Measurements from ENCODE around the gene KIF5A. TPM values are rescaled to one million over a fixed set of nuclear protein-coding genes. Genes with fewer than 3 reads are reported as not detected.

The KIF5A gene
- total and polyA plus RNA-seq, 2 of the 4 experiments (the other 2 are of a cell fraction) = 0.15 to 0.18 TPM

- CTCF ChIA-PET = interaction anchor here (0.9 kb wide), 1 partner anchor 24 kb away, joined by 3 read pairs; no protein-coding TSS in a partner anchor
- dilution Hi-C loops (cut with HindIII; ENCODE audit: low sequenced_read_pairs, unreplicated experiment) = loop anchor here (25.0 kb wide), 1 partner anchor 103 kb away; no protein-coding TSS in a partner anchor
Observed at GRCh38 chr12:57558864-57559263, 9.0 kb downstream of the KIF5A start.

More at GRCh38 chr12:57558864-57559263, 9.0 kb downstream of the KIF5A start:
- intact Hi-C loops (cut with micrococcal nuclease) (no loop called here), in situ Hi-C loops (cut with MboI; ENCODE audit: low sequenced_read_pairs) (no loop called here)
- Histone ChIP-seq H3K23ac (ENCODE audit: low read depth, low read length) (no peak overlapping the region), H3K27me3 (ENCODE audit: control insufficient read depth, insufficient read depth, low read length) (peaks cover 9% of the 10 kb centered on the region), H2AK5ac (ENCODE audit: low read depth, low read length) (no peak overlapping the region), H3K9ac (ENCODE audit: low read depth, low read length) (no peak overlapping the region), H3K4me3 (ENCODE audit: insufficient read depth, low read depth, low read length) (no peak overlapping the region), H3K56ac (ENCODE audit: extremely low read depth, insufficient read depth, low read length) (no peak overlapping the region), H3K9me3 (ENCODE audit: control insufficient read depth, insufficient read depth, low read length) (no peaks in the 10 kb centered on the region), H3K4me1 (ENCODE audit: control insufficient read depth, insufficient read depth, low read length) (no peaks in the 10 kb centered on the region), H2AK9ac (replicated peaks; ENCODE audit: low read depth, low read length, poor library complexity) (no peak overlapping the region), H4K5ac (ENCODE audit: low read depth, low read length) (no peak overlapping the region), H2BK15ac (ENCODE audit: low read depth, low read length) (no peak overlapping the region), H3K36me3 (ENCODE audit: control insufficient read depth, insufficient read depth, low read length) (no peaks in the 10 kb centered on the region), H3K18ac (ENCODE audit: low read depth, low read length) (no peak overlapping the region), H3K9me1 (ENCODE audit: insufficient read depth, low read length) (no peaks in the 10 kb centered on the region), H4K20me1 (ENCODE audit: insufficient read depth, low read length) (no peaks in the 10 kb centered on the region), H4K8ac (ENCODE audit: low read depth in 2 of 2, low read length in 2 of 2) (no peak overlapping the region), H2BK5ac (ENCODE audit: low read depth, low read length, poor library complexity, severe bottlenecking) (no peak overlapping the region), H2AFZ (replicated peaks; ENCODE audit: low read length, poor library complexity) (no peak overlapping the region), H2BK120ac (ENCODE audit: low read depth, low read length) (no peak overlapping the region), H3K14ac (replicated peaks; ENCODE audit: low read depth, low read length) (no peak overlapping the region), H3K4ac (ENCODE audit: low read depth, low read length) (no peak overlapping the region), H3K4me2 (ENCODE audit: low read depth, low read length) (no peak overlapping the region), H4K91ac (ENCODE audit: insufficient read depth, low read depth, low read length) (no peak overlapping the region), H2BK20ac (ENCODE audit: low read depth, low read length) (no peak overlapping the region), H3K79me1 (ENCODE audit: low read depth in 1 of 2, low read length in 2 of 2) (no peaks in the 10 kb centered on the region), H3K27ac (ENCODE audit: insufficient read depth, low read length) (no peak overlapping the region)
- POLR2A ChIA-PET (ENCODE audit: unreplicated experiment) = no interaction called here
- DNase-seq (no peak), ATAC-seq (ENCODE audit: low read depth) (no peak)
- no TSS peak for BruUV-seq (replicated peaks)
- WGBS, 2 experiments (ENCODE audit: extremely low coverage in 2 of 2, insufficient read length in 1 of 2) = 20% methylated on average over 1 of the region's 4 CpGs; no CpG with 5 or more reads in 1 of the 2 experiments
- TF ChIP-seq FOS (IDR thresholded peaks at IDR 0.05; ENCODE audit: low read depth, low read length) = no peak
- TF ChIP-seq USF2 (IDR thresholded peaks at IDR 0.05; ENCODE audit: low read depth, low read length) = no peak
- no peak for TF ChIP-seq RCOR1 (IDR thresholded peaks at IDR 0.05; ENCODE audit: insufficient replicate concordance, low read length)
- TF ChIP-seq RAD21 (IDR thresholded peaks at IDR 0.05; ENCODE audit: low read length) = no peak
- TF ChIP-seq BHLHE40 (IDR thresholded peaks at IDR 0.05; ENCODE audit: low read depth, low read length) = no peak
- TF ChIP-seq, protein P1, sequence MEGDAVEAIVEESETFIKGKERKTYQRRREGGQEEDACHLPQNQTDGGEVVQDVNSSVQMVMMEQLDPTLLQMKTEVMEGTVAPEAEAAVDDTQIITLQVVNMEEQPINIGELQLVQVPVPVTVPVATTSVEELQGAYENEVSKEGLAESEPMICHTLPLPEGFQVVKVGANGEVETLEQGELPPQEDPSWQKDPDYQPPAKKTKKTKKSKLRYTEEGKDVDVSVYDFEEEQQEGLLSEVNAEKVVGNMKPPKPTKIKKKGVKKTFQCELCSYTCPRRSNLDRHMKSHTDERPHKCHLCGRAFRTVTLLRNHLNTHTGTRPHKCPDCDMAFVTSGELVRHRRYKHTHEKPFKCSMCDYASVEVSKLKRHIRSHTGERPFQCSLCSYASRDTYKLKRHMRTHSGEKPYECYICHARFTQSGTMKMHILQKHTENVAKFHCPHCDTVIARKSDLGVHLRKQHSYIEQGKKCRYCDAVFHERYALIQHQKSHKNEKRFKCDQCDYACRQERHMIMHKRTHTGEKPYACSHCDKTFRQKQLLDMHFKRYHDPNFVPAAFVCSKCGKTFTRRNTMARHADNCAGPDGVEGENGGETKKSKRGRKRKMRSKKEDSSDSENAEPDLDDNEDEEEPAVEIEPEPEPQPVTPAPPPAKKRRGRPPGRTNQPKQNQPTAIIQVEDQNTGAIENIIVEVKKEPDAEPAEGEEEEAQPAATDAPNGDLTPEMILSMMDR (conservative IDR thresholded peaks at IDR 0.05; ENCODE audit: low read depth, low read length) = no peak
- no peak for TF ChIP-seq MXI1 (IDR thresholded peaks at IDR 0.05; ENCODE audit: borderline replicate concordance, low read depth, low read length)
- TF ChIP-seq MAFK (IDR thresholded peaks at IDR 0.05; ENCODE audit: low read depth, low read length) = no peak
- no peak for TF ChIP-seq MAZ (IDR thresholded peaks at IDR 0.05; ENCODE audit: borderline replicate concordance, low read depth, low read length)
- no peak for TF ChIP-seq CHD1 (IDR thresholded peaks at IDR 0.05; ENCODE audit: low read depth, low read length)
- no peak for TF ChIP-seq ELK1 (IDR thresholded peaks at IDR 0.05; ENCODE audit: borderline replicate concordance, low read depth, low read length)
- TF ChIP-seq SMC3 (IDR thresholded peaks at IDR 0.05; ENCODE audit: low read depth, low read length) = no peak
- no peak for TF ChIP-seq POLR2A (IDR thresholded peaks at IDR 0.05; ENCODE audit: low read depth, low read length)
- no peak for TF ChIP-seq NFE2L2 (IDR thresholded peaks at IDR 0.05; ENCODE audit: low read depth, low read length)
- TF ChIP-seq RFX5 (IDR thresholded peaks at IDR 0.05; ENCODE audit: low read depth, low read length) = no peak
- TF ChIP-seq CEBPB (IDR thresholded peaks at IDR 0.05; ENCODE audit: low read depth, low read length) = no peak
